Vagina (tissue), 2 donors: Measurements from ENCODE around the gene ASB7.

Experiments used
- CTCF ChIP-seq, 3 experiments: fragments of 450-650 bp in 2 of 3; fragments of 200-600 bp in 1 of 3; sonication (generic) in 1 of 3; IDR thresholded peaks; one replicate each; pipeline ENCODE4 v1.5.1; 2017 to 2019; ENCODE audit warnings: antibody characterized with exemption in 3 of 3, mild to moderate bottlenecking in 2 of 3, moderate library complexity in 2 of 3
- POLR2A ChIP-seq, 2 donors: fragments of 450-650 bp; IDR thresholded peaks; one replicate each; pipeline ENCODE4 v1.6.1; 2017; ENCODE audit warnings: antibody characterized with exemption in 2 of 2, mild to moderate bottlenecking in 2 of 2, moderate library complexity in 2 of 2
- POLR2AphosphoS5 ChIP-seq, 2 donors: sonication (generic); formaldehyde crosslinking; IDR thresholded peaks; one replicate each; pipeline ENCODE4 v1.9.0; 2017; ENCODE audit warnings: antibody characterized with exemption in 2 of 2, mild to moderate bottlenecking in 2 of 2, low read depth in 1 of 2; ENCODE audit not compliant: insufficient read depth in 1 of 2

GRCh38 chr15:100686725-100687473 is 84.5 kb downstream of the ASB7 start:
- TF ChIP-seq CTCF (IDR thresholded peaks at IDR 0.05), result no peak
- no peak for TF ChIP-seq POLR2AphosphoS5 (IDR thresholded peaks at IDR 0.05; ENCODE audit: insufficient read depth in 1 of 2, low read depth in 1 of 2)
- TF ChIP-seq POLR2A (IDR thresholded peaks at IDR 0.05), result no peak
